Activated naive CD4-positive, alpha-beta T cell treated with anti-CD3 and anti-CD28 coated beads, Interleukin-2, amount 50 U/mL, for 24 hours (primary cell): ENCODE data around the gene TRMU.
"Not testable (repeated sequence)": the region's sequence is repeated elsewhere in the genome, so short reads cannot be mapped to it uniquely, and the experiment has no call there.

Experiments
- H3K27ac Mint-ChIP-seq: one replicate; pipeline ENCODE4 v1.8.0; 2021; ENCODE audit warnings: mild to moderate bottlenecking, mixed read lengths
- H3K27me3 Mint-ChIP-seq: one replicate; pipeline ENCODE4 v1.8.0; 2021; ENCODE audit warnings: mixed read lengths
- H3K36me3 Mint-ChIP-seq: one replicate; pipeline ENCODE4 v1.8.0; 2021; ENCODE audit warnings: mixed read lengths
- H3K4me1 Mint-ChIP-seq: one replicate; pipeline ENCODE4 v1.8.0; 2021; ENCODE audit warnings: mixed read lengths
- H3K4me3 Mint-ChIP-seq: one replicate; pipeline ENCODE4 v1.8.0; 2021; ENCODE audit warnings: mild to moderate bottlenecking, mixed read lengths
- H3K9me3 Mint-ChIP-seq: one replicate; pipeline ENCODE4 v1.8.0; 2021; ENCODE audit warnings: mixed read lengths

TRMU gene

GRCh38 chr22:46295277-46295971 is 40.1 kb upstream of the TRMU start:
- peaks cover 2% of the 10 kb centered on the region for H3K36me3 Mint-ChIP-seq
- peaks cover 15% of the 10 kb centered on the region for H3K4me1 Mint-ChIP-seq
- peaks cover 2% of the 10 kb centered on the region for H3K27me3 Mint-ChIP-seq
- H3K27ac Mint-ChIP-seq = peak overlapping the region; percentile 75
- H3K4me3 Mint-ChIP-seq = peak overlapping the region; percentile 91
- peaks cover 5% of the 10 kb centered on the region for H3K9me3 Mint-ChIP-seq

- peaks cover 15% of the 10 kb centered on the region for H3K4me1 Mint-ChIP-seq
- H3K27me3 Mint-ChIP-seq = peaks cover 2% of the 10 kb centered on the region
- H3K27ac Mint-ChIP-seq = peak within 1 kb of the TSS; percentile 99
- peak within 1 kb of the TSS; percentile 91 for H3K4me3 Mint-ChIP-seq
- H3K9me3 Mint-ChIP-seq = peaks cover 5% of the 10 kb centered on the region
- H3K36me3 Mint-ChIP-seq = peaks cover 2% of the 10 kb centered on the region
Measured at GRCh38 chr22:46296257-46297150, 39.0 kb upstream of the TRMU start, which contains the start of gene GTSE1. GTSE1 (plus strand) TSS chr22:46296870; CDS start chr22:46297401, 531 bp downstream.

- peaks cover 2% of the 10 kb centered on the region for H3K27me3 Mint-ChIP-seq
- H3K27ac Mint-ChIP-seq = no peak overlapping the region
- H3K36me3 Mint-ChIP-seq = no peaks in the 10 kb centered on the region
- peaks cover 3% of the 10 kb centered on the region for H3K9me3 Mint-ChIP-seq
- H3K4me1 Mint-ChIP-seq = peaks cover 15% of the 10 kb centered on the region
- peak overlapping the region; percentile 83 for H3K4me3 Mint-ChIP-seq
Measured at GRCh38 chr22:46297151-46297812, 38.2 kb upstream of the TRMU start.

GRCh38 chr22:46299101-46299500 is 36.4 kb upstream of the TRMU start:
- Mint-ChIP-seq H3K27me3 (peaks cover 2% of the 10 kb centered on the region), H3K4me1 (peaks cover 15% of the 10 kb centered on the region), H3K27ac (peak overlapping the region; percentile 0), H3K9me3 (no peaks in the 10 kb centered on the region), H3K36me3 (no peaks in the 10 kb centered on the region), H3K4me3 (no peak overlapping the region)

- Mint-ChIP-seq H3K4me3 (no peak overlapping the region), H3K36me3 (no peaks in the 10 kb centered on the region), H3K9me3 (no peaks in the 10 kb centered on the region), H3K4me1 (peaks cover 15% of the 10 kb centered on the region), H3K27me3 (peaks cover 2% of the 10 kb centered on the region), H3K27ac (no peak overlapping the region)
Measured at GRCh38 chr22:46300491-46300890, 35.0 kb upstream of the TRMU start.

GRCh38 chr22:46303347-46303965 is 32.1 kb upstream of the TRMU start:
- H3K27ac Mint-ChIP-seq = no peak overlapping the region
- H3K4me3 Mint-ChIP-seq = no peak overlapping the region
- no peaks in the 10 kb centered on the region for H3K36me3 Mint-ChIP-seq
- no peaks in the 10 kb centered on the region for H3K9me3 Mint-ChIP-seq
- peaks cover 2% of the 10 kb centered on the region for H3K27me3 Mint-ChIP-seq
- H3K4me1 Mint-ChIP-seq = no peaks in the 10 kb centered on the region

GRCh38 chr22:46308283-46308988 is 27.1 kb upstream of the TRMU start:
- Mint-ChIP-seq H3K27me3 (no peaks in the 10 kb centered on the region), H3K36me3 (no peaks in the 10 kb centered on the region), H3K9me3 (no peaks in the 10 kb centered on the region), H3K27ac (no peak overlapping the region), H3K4me3 (no peak overlapping the region), H3K4me1 (no peaks in the 10 kb centered on the region)

- no peak overlapping the region for H3K27ac Mint-ChIP-seq
Measured at GRCh38 chr22:46309526-46310085, 25.9 kb upstream of the TRMU start.

GRCh38 chr22:46312056-46312455 is 23.5 kb upstream of the TRMU start:
- Mint-ChIP-seq H3K4me1 (no peaks in the 10 kb centered on the region), H3K36me3 (no peaks in the 10 kb centered on the region), H3K9me3 (no peaks in the 10 kb centered on the region), H3K27ac (no peak overlapping the region), H3K4me3 (no peak overlapping the region), H3K27me3 (no peaks in the 10 kb centered on the region)

More at GRCh38 chr22:46309526-46310085, 25.9 kb upstream of the TRMU start:
- Mint-ChIP-seq H3K4me1 (no peaks in the 10 kb centered on the region), H3K9me3 (no peaks in the 10 kb centered on the region), H3K36me3 (no peaks in the 10 kb centered on the region), H3K27me3 (no peaks in the 10 kb centered on the region), H3K4me3 (no peak overlapping the region)

GRCh38 chr22:46312848-46313247 is 22.7 kb upstream of the TRMU start:
- not testable (repeated sequence) for H3K4me1 Mint-ChIP-seq, H3K27me3 Mint-ChIP-seq, H3K27ac Mint-ChIP-seq, H3K9me3 Mint-ChIP-seq, H3K36me3 Mint-ChIP-seq, H3K4me3 Mint-ChIP-seq

- H3K9me3 Mint-ChIP-seq = no peaks in the 10 kb centered on the region
- H3K27me3 Mint-ChIP-seq = no peaks in the 10 kb centered on the region
- no peaks in the 10 kb centered on the region for H3K4me1 Mint-ChIP-seq
- H3K4me3 Mint-ChIP-seq = no peak overlapping the region
- H3K36me3 Mint-ChIP-seq = no peaks in the 10 kb centered on the region
- H3K27ac Mint-ChIP-seq = no peak overlapping the region
Measured at GRCh38 chr22:46315976-46316375, 19.5 kb upstream of the TRMU start.

GRCh38 chr22:46317646-46318045 is 17.9 kb upstream of the TRMU start:
- no peaks in the 10 kb centered on the region for H3K9me3 Mint-ChIP-seq
- H3K4me3 Mint-ChIP-seq = no peak overlapping the region
- H3K27me3 Mint-ChIP-seq = no peaks in the 10 kb centered on the region
- H3K27ac Mint-ChIP-seq = no peak overlapping the region
- no peaks in the 10 kb centered on the region for H3K36me3 Mint-ChIP-seq
- no peaks in the 10 kb centered on the region for H3K4me1 Mint-ChIP-seq

- no peaks in the 10 kb centered on the region for H3K4me1 Mint-ChIP-seq
- no peaks in the 10 kb centered on the region for H3K9me3 Mint-ChIP-seq
- H3K27ac Mint-ChIP-seq = no peak overlapping the region
- H3K27me3 Mint-ChIP-seq = no peaks in the 10 kb centered on the region
- no peak overlapping the region for H3K4me3 Mint-ChIP-seq
- no peaks in the 10 kb centered on the region for H3K36me3 Mint-ChIP-seq
Measured at GRCh38 chr22:46318576-46318975, 16.9 kb upstream of the TRMU start.

- no peaks in the 10 kb centered on the region for H3K36me3 Mint-ChIP-seq
- H3K9me3 Mint-ChIP-seq = no peaks in the 10 kb centered on the region
- H3K27ac Mint-ChIP-seq = no peak overlapping the region
- no peaks in the 10 kb centered on the region for H3K4me1 Mint-ChIP-seq
- H3K27me3 Mint-ChIP-seq = no peaks in the 10 kb centered on the region
- H3K4me3 Mint-ChIP-seq = no peak overlapping the region
Measured at GRCh38 chr22:46319319-46319718, 16.2 kb upstream of the TRMU start.
